Measurements from ENCODE around the gene HEY2.
"Not testable (repeated sequence)": the region's sequence is repeated elsewhere in the genome, so short reads cannot be mapped to it uniquely, and the experiment has no call there.

Gene HEY2

GRCh38 chr6:125797120-125797885 is 47.9 kb downstream of the HEY2 start:
- no peak for DNase-seq

GRCh38 chr6:125797886-125798444 is 48.5 kb downstream of the HEY2 start:
- DNase-seq, result no peak

- no peak for DNase-seq
Measured at GRCh38 chr6:125798734-125799508, 49.5 kb downstream of the HEY2 start.

- no peak for DNase-seq
Measured at GRCh38 chr6:125802383-125802782, 53.0 kb downstream of the HEY2 start.

- no peak for DNase-seq
Measured at GRCh38 chr6:125802943-125803377, 53.5 kb downstream of the HEY2 start.

- no peak for DNase-seq
Measured at GRCh38 chr6:125804264-125804663, 54.8 kb downstream of the HEY2 start.

- DNase-seq, result not testable (repeated sequence)
Measured at GRCh38 chr6:125804866-125805425, 55.5 kb downstream of the HEY2 start.

- DNase-seq, result no peak
Measured at GRCh38 chr6:125806813-125807212, 57.4 kb downstream of the HEY2 start.

GRCh38 chr6:125807293-125807692 is 57.9 kb downstream of the HEY2 start:
- no peak for DNase-seq

- DNase-seq, result no peak
Measured at GRCh38 chr6:125808060-125808459, 58.6 kb downstream of the HEY2 start.

- DNase-seq, result no peak
Measured at GRCh38 chr6:125808591-125808990, 59.2 kb downstream of the HEY2 start.

- no peak for DNase-seq
Measured at GRCh38 chr6:125809570-125810170, 60.2 kb downstream of the HEY2 start.

- no peak for DNase-seq
Measured at GRCh38 chr6:125810445-125810844, 61.0 kb downstream of the HEY2 start.
